ENCODE data around the gene STIP1. TPM values are rescaled to one million over a fixed set of nuclear protein-coding genes. Genes with fewer than 3 reads are reported as not detected.
A peak's percentile ranks its signal among the peaks of the same experiment; 100 is the strongest.

Gene STIP1
- total RNA-seq, 1 experiment from 2014 or later: 297 TPM

- TF ChIP-seq, protein P1, sequence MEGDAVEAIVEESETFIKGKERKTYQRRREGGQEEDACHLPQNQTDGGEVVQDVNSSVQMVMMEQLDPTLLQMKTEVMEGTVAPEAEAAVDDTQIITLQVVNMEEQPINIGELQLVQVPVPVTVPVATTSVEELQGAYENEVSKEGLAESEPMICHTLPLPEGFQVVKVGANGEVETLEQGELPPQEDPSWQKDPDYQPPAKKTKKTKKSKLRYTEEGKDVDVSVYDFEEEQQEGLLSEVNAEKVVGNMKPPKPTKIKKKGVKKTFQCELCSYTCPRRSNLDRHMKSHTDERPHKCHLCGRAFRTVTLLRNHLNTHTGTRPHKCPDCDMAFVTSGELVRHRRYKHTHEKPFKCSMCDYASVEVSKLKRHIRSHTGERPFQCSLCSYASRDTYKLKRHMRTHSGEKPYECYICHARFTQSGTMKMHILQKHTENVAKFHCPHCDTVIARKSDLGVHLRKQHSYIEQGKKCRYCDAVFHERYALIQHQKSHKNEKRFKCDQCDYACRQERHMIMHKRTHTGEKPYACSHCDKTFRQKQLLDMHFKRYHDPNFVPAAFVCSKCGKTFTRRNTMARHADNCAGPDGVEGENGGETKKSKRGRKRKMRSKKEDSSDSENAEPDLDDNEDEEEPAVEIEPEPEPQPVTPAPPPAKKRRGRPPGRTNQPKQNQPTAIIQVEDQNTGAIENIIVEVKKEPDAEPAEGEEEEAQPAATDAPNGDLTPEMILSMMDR (IDR thresholded peaks at IDR 0.05; ENCODE audit: insufficient read depth in 1 of 2, low read depth in 1 of 2, low read length in 1 of 2, severe bottlenecking in 1 of 2, unreplicated experiment in 1 of 2): no peak
- intact Hi-C loops (cut with micrococcal nuclease; ENCODE audit: unreplicated experiment): no loop called here
- H3K4me3 Mint-ChIP-seq (ENCODE audit: unreplicated experiment): peak overlapping the region; percentile 88
- Histone ChIP-seq H3K27me3 (replicated peaks; ENCODE audit: control insufficient read depth, insufficient read depth, low read length) (no peaks in the 10 kb centered on the region), H3K4me1 (peaks cover 31% of the 10 kb centered on the region), H3K4me3 (ENCODE audit: low read depth, low read length) (no peak overlapping the region), H3K9me3 (no peaks in the 10 kb centered on the region), H3K36me3 (ENCODE audit: control insufficient read depth, insufficient read depth, low read length) (0 out of 2 replicates have a peak, but pooled peaks cover 3% of the 10 kb centered on the region)
- no peak overlapping the region for H3K27ac Mint-ChIP-seq (ENCODE audit: unreplicated experiment)
- no peaks in the 10 kb centered on the region for H3K27me3 Mint-ChIP-seq (ENCODE audit: insufficient read depth, unreplicated experiment)
- POLR2A ChIA-PET: interaction anchor here (0.5 kb wide), 1 partner anchor 41 kb away, joined by 3 read pairs; the partner anchor contains the start of gene GPR137
- CTCF ChIA-PET: no interaction called here
- H3K4me1 Mint-ChIP-seq (ENCODE audit: low read depth, unreplicated experiment): peaks cover 23% of the 10 kb centered on the region
- DNase-seq: no peak
- no TSS peak for BruUV-seq (replicated peaks)
- H3K36me3 Mint-ChIP-seq (ENCODE audit: insufficient read depth, unreplicated experiment): peaks cover 72% of the 10 kb centered on the region
- no peaks in the 10 kb centered on the region for H3K9me3 Mint-ChIP-seq (ENCODE audit: unreplicated experiment)
Observed at GRCh38 chr11:64244107-64244506, 58.1 kb downstream of the STIP1 start.

DNA sequence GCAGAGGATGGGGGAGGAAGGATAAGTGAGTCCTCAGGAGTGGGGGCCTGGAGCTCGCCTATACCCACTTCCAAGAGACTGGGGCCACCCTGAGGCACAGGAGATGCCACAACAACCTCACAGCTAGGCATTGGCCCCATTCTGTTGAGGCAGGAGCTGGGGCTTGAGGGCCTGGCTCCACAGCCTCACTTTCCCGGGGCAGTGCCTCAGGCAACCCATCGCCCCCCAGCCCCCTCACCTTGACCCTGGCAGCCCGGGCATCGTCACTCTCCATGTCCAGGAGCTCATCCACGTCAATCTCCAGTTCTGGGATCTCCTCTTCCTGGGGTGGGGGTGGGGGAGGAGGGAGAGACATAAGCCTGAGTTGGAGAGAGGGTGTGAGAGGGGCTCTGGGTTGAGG is 59.0 kb downstream of the STIP1 start:
- no TSS peak for BruUV-seq (replicated peaks)
- POLR2A ChIA-PET: interaction anchor here (1.1 kb wide), 1 partner anchor 15 kb away, joined by 4 read pairs; the partner anchor contains the start of gene DNAJC4
- peak overlapping the region; percentile 90 for H3K4me3 ChIP-seq (ENCODE audit: low read depth, low read length)
- Mint-ChIP-seq H3K4me3 (ENCODE audit: unreplicated experiment) (peak overlapping the region; percentile 97), H3K4me1 (ENCODE audit: low read depth, unreplicated experiment) (peaks cover 26% of the 10 kb centered on the region), H3K27me3 (ENCODE audit: insufficient read depth, unreplicated experiment) (no peaks in the 10 kb centered on the region), H3K36me3 (ENCODE audit: insufficient read depth, unreplicated experiment) (peaks cover 68% of the 10 kb centered on the region), H3K9me3 (ENCODE audit: unreplicated experiment) (no peaks in the 10 kb centered on the region), H3K27ac (ENCODE audit: unreplicated experiment) (peak overlapping the region; percentile 90)
- TF ChIP-seq, protein P1 (IDR thresholded peaks at IDR 0.05; ENCODE audit: insufficient read depth in 1 of 2, low read depth in 1 of 2, low read length in 1 of 2, severe bottlenecking in 1 of 2, unreplicated experiment in 1 of 2): no peak
- 0 out of 2 replicates have a peak, but pooled peaks cover 3% of the 10 kb centered on the region for H3K36me3 ChIP-seq (ENCODE audit: control insufficient read depth, insufficient read depth, low read length)
- no peaks in the 10 kb centered on the region for H3K27me3 ChIP-seq (replicated peaks; ENCODE audit: control insufficient read depth, insufficient read depth, low read length)
- intact Hi-C loops (cut with micrococcal nuclease; ENCODE audit: unreplicated experiment): no loop called here
- no peak for DNase-seq
- H3K9me3 ChIP-seq: no peaks in the 10 kb centered on the region
- peaks cover 27% of the 10 kb centered on the region for H3K4me1 ChIP-seq
- CTCF ChIA-PET: interaction anchor here (0.5 to 1.1 kb wide), 7 partner anchors 12 to 1030 kb away, joined by 3 to 8 read pairs (median 5); no protein-coding TSS in a partner anchor

DNA sequence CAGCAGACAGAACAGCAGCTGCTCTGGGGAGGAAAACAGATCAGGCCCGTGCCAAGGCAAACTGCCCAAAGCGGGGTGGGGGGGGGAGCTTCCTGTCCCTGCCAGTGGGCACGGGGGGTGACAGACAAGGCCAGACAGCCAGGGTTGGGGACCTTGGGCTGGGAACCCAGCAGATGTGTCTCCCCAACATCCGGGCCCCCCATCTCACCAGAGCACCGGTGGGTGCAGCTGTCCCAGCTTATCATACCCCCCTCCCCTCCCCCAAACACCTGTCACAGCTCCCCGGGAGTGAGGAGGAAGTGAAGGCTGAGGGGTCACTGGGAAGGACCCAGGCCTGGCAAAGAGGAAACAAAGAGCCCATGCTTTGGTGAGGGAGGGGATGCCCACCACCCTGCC is 59.4 kb downstream of the STIP1 start:
- Histone ChIP-seq H3K27me3 (replicated peaks; ENCODE audit: control insufficient read depth, insufficient read depth, low read length) (no peaks in the 10 kb centered on the region), H3K4me3 (ENCODE audit: low read depth, low read length) (peak overlapping the region; percentile 90), H3K4me1 (peaks cover 28% of the 10 kb centered on the region), H3K9me3 (no peaks in the 10 kb centered on the region), H3K36me3 (ENCODE audit: control insufficient read depth, insufficient read depth, low read length) (0 out of 2 replicates have a peak, but pooled peaks cover 3% of the 10 kb centered on the region)
- Mint-ChIP-seq H3K36me3 (ENCODE audit: insufficient read depth, unreplicated experiment) (peaks cover 64% of the 10 kb centered on the region), H3K27ac (ENCODE audit: unreplicated experiment) (peak overlapping the region; percentile 90), H3K27me3 (ENCODE audit: insufficient read depth, unreplicated experiment) (no peaks in the 10 kb centered on the region), H3K9me3 (ENCODE audit: unreplicated experiment) (no peaks in the 10 kb centered on the region), H3K4me3 (ENCODE audit: unreplicated experiment) (peak overlapping the region; percentile 97), H3K4me1 (ENCODE audit: low read depth, unreplicated experiment) (peaks cover 21% of the 10 kb centered on the region)
- POLR2A ChIA-PET: interaction anchor here (0.5 to 1.1 kb wide), 2 partner anchors 15 to 612 kb away, joined by 3 to 4 read pairs; partner anchors contain the start of gene DNAJC4
- BruUV-seq (replicated peaks): no TSS peak
- no peak for DNase-seq
- TF ChIP-seq, protein P1 (IDR thresholded peaks at IDR 0.05; ENCODE audit: insufficient read depth in 1 of 2, low read depth in 1 of 2, low read length in 1 of 2, severe bottlenecking in 1 of 2, unreplicated experiment in 1 of 2): no peak
- CTCF ChIA-PET: interaction anchor here (0.5 to 1.5 kb wide), 8 partner anchors 12 to 1030 kb away, joined by 3 to 8 read pairs (median 5); no protein-coding TSS in a partner anchor
- intact Hi-C loops (cut with micrococcal nuclease; ENCODE audit: unreplicated experiment): no loop called here

Data from Caco-2 (cell line).